Putamen (tissue), 1 donor: ENCODE results near the gene UBE2O.

Source experiments
- DNase-seq: peaks from one replicate; pipeline ENCODE4 v3.0.0-alpha.2; 2016; ENCODE audit warnings: low spot score

UBE2O gene

DNA sequence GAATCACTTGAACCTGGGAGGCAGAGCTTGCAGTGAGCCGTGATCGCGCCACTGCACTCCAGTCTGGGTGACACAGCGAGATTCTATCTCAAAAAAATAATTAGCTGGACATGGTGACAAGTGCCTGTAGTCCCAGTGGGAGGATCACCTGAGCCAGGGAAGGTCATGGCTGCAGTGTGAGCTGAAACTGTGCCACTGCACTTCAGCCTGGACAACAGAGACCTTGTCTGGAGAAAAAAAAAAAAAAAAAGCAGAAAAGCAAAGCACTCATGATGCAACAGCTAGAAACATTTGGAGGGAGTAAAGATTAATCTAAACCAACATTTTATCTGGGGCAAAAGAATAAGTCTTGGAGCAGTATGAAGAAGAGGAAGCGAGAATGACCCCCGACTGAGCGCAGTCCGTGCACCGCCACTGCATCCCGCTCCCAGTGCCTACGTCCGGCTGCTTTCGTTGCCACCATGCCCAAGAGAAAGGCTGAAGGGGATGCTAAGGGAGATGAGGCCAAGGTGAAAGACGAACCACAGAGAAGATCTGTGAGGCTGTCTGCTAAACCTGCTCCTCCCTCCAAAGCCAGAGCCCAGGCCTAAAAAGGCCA is 107.5 kb downstream of the UBE2O start:
- no peak for DNase-seq

DNA sequence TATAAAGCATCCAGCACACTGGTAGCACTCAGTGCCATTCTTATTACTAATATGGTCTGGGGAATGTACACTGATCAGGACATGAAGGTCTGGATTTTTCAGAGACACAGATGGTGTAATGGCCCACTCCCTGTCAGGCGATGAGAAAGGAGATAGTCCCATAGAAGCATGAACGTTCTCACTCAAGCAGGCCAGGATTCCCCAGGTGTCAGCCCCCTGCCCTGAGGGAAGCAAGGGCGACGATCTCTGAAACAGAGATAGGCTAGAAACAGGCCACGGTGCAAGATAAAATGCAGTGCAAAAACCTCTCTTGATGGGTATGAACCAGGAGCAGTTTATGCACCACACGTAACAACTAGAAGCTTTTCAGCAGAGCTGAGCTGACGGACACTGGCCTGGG is 109.8 kb downstream of the UBE2O start:
- no peak for DNase-seq

DNA sequence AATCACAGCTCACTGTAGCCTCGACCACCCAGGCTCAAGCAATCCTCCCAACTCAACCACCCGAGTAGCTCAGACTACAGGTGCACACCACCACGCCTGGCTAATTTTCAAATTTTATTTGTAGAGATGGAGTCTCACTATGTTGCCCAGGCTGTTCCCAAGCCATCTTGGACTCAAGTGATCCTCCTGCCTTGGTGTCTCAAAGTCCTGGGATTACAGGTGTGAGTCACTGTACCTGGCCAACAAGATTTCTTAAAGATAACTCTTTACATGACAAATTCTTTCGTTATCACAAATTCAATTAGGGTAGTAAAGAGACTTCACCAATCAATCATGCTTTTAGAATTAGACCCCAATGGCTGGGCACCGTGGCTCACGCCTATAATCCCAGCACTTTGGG is 111.7 kb downstream of the UBE2O start:
- no peak for DNase-seq
